Spleen (tissue), 11 donors: ENCODE measurements around the gene DTX1. TPM values are rescaled to one million over a fixed set of nuclear protein-coding genes. Genes with fewer than 3 reads are reported as not detected.

ENCODE experiments used
- DNase-seq: peaks from one replicate; pipeline ENCODE4 v3.0.0-alpha.2; 2020
- H3K27ac ChIP-seq, 8 donors: fragments of 200-600 bp; sonication (generic) in 7 of 8; 1 replicate in 4 of 8; 2 replicates in 4 of 8; pipeline versions ENCODE4 v1.5.0 to v1.8.0; 2016 to 2021; ENCODE audit warnings: inconsistent platforms in 4 of 8, mild to moderate bottlenecking in 4 of 8, moderate library complexity in 1 of 8
- H3K27me3 ChIP-seq, 7 donors: fragments of 200-600 bp; sonication (generic) in 6 of 7; replicated peaks in 1 of 7; 1 replicate in 4 of 7; 2 replicates in 3 of 7; pipeline versions ENCODE4 v1.5.0 to v1.8.0; 2016 to 2021; ENCODE audit warnings: inconsistent platforms in 3 of 7, mild to moderate bottlenecking in 1 of 7
- H3K36me3 ChIP-seq, 6 donors: fragments of 200-600 bp; sonication (generic) in 5 of 6; 1 replicate in 4 of 6; 2 replicates in 2 of 6; pipeline versions ENCODE4 v1.5.0 to v1.8.0; 2016 to 2021; ENCODE audit warnings: inconsistent platforms in 2 of 6
- H3K4me1 ChIP-seq, 6 donors: fragments of 200-600 bp; sonication (generic) in 5 of 6; 1 replicate in 3 of 6; 2 replicates in 3 of 6; pipeline versions ENCODE4 v1.5.0 to v1.8.0; 2016 to 2021; ENCODE audit warnings: inconsistent platforms in 3 of 6
- H3K4me3 ChIP-seq, 8 donors: fragments of 200-600 bp; sonication (generic) in 7 of 8; 1 replicate in 4 of 8; 2 replicates in 4 of 8; pipeline versions ENCODE4 v1.5.0 to v1.8.0; 2016 to 2021; ENCODE audit warnings: inconsistent platforms in 4 of 8, mild to moderate bottlenecking in 4 of 8, moderate library complexity in 2 of 8
- H3K9me3 ChIP-seq, 8 donors: fragments of 200-600 bp; sonication (generic) in 7 of 8; 1 replicate in 4 of 8; 2 replicates in 4 of 8; pipeline versions ENCODE4 v1.5.0 to v1.8.0; 2016 to 2021; ENCODE audit warnings: inconsistent platforms in 4 of 8
- POLR2A ChIP-seq, 3 donors: fragments of 450-650 bp; IDR thresholded peaks; one replicate each; pipeline ENCODE4 v1.5.1; 2017; ENCODE audit warnings: antibody characterized with exemption in 3 of 3, mild to moderate bottlenecking in 1 of 3
- POLR2AphosphoS5 ChIP-seq, 3 donors: sonication (generic); formaldehyde crosslinking; IDR thresholded peaks; one replicate each; pipeline ENCODE4 v1.5.1; 2017; ENCODE audit warnings: antibody characterized with exemption in 3 of 3
- WGBS, 5 donors: extraction: QIAGEN DNeasy Blood & Tissue Kit in 3 of 5; methylation state at CpG; one replicate each; pipeline versions ENCODE4 v1.1.5 to v1.1.7; 2013 to 2018; 5-methylcytosine and 5-hydroxymethylcytosine counted together
- intact Hi-C: fragments of 100-400 bp; cut with DNase I; formaldehyde crosslinking; loops from one replicate; pipeline ENCODE4 v1.15.0; 2023; ENCODE audit warnings: low total_unique reads
- polyA plus RNA-seq, 3 donors: library from polyadenylated mRNA; stranded (reverse); fragments of 200-250 nt; gene quantifications; one replicate each; pipeline ENCODE4 v1.2.1, GENCODE V29; 2013
- total RNA-seq, 7 donors: library from RNA; depleted of rRNA in 3 of 7; stranded (reverse); fragments of >200 nt in 3 of 7; fragmentation: NEBNext Ultra II Directional in 4 of 7; extraction: Animal tissue kit (Norgen Biotek cat#: 25700) in 4 of 7; gene quantifications; one replicate each; pipeline versions ENCODE4 v1.1.0 to v1.2.1, GENCODE V29; 2016 to 2021
- TF ChIP-seq, protein P1 (sequence below), 11 experiments: fragments of 200-600 bp in 7 of 11; fragments of 450-650 bp in 4 of 11; sonication (generic) in 4 of 11; IDR thresholded peaks in 8 of 11; conservative IDR thresholded peaks in 3 of 11; 1 replicate in 7 of 11; 2 replicates in 4 of 11; pipeline versions ENCODE4 v1.4.0 to v1.8.0; 2016 to 2021; ENCODE audit warnings: antibody characterized with exemption in 11 of 11, inconsistent platforms in 4 of 11, mild to moderate bottlenecking in 1 of 11
- donor health status: healthy with polysubstance abuse.
- donor health status: DM: no; HTN: no; CAD: no; lungs with moderate emphysema.
- donor health status: DM: no; HTN: no; CAD: no.
- donor health status: Bipolar disorder and iron deficiency.
- donor health status: healthy.
- donor health status: DM: no; HTN: no; CAD: no.
- donor health status: DM: yes; HTN: yes; CAD: no.

The DTX1 gene
- total and polyA plus RNA-seq, 10 donors = 53.4 to 141 (median 83.6) TPM

DNA sequence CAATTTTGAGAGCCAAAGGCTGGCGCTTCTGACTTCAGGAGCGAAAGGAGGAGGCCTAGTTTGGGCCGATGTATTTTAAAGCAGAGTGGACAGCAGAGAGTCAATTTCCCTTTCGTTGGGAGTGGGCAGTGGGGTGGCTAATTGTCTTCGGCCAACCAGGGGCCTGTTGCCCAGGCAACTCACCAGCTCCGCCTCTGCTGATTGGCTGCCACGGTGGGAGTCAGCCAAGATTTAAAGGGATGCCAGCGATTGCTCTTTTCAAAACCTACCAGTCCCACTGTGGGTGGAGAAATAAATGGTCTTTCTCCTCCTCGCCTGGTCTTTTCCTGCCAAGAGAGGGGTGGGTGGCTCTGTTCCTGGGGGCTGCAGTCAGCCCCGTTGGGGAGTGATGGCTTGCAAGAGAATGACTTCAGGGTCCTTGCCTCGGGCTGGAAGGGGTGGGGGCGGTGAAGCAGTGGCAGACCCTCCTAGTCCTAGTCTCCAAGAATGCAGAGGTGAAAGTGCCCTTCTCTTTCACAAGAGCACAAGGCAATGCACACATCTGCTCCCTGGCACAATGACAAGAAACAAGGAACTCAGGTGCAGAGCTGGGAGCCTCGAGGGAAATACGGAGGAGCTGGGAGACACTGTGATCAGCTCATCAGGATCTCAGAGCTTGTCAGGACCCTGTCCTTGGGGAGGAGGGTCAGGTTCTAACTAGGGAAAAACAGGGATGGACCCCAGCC is 41.3 kb downstream of the DTX1 start:
- H3K4me3 ChIP-seq = no peak overlapping the region
- 57 to 68% (median 62%) methylated on average over 14 of the region's 14 CpGs for WGBS, 5 donors
- H3K4me1 ChIP-seq = peaks cover 6 to 62% (median 25%) of the 10 kb centered on the region in 6 donors
- H3K9me3 ChIP-seq = no peaks in the 10 kb centered on the region
- intact Hi-C loops = loop anchor here (2.0 to 10.0 kb wide), 2 partner anchors 49 to 57 kb away; no protein-coding TSS in a partner anchor
- no peak for TF ChIP-seq POLR2AphosphoS5 (IDR thresholded peaks at IDR 0.05)
- TF ChIP-seq, protein P1, sequence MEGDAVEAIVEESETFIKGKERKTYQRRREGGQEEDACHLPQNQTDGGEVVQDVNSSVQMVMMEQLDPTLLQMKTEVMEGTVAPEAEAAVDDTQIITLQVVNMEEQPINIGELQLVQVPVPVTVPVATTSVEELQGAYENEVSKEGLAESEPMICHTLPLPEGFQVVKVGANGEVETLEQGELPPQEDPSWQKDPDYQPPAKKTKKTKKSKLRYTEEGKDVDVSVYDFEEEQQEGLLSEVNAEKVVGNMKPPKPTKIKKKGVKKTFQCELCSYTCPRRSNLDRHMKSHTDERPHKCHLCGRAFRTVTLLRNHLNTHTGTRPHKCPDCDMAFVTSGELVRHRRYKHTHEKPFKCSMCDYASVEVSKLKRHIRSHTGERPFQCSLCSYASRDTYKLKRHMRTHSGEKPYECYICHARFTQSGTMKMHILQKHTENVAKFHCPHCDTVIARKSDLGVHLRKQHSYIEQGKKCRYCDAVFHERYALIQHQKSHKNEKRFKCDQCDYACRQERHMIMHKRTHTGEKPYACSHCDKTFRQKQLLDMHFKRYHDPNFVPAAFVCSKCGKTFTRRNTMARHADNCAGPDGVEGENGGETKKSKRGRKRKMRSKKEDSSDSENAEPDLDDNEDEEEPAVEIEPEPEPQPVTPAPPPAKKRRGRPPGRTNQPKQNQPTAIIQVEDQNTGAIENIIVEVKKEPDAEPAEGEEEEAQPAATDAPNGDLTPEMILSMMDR (IDR thresholded peaks at IDR 0.05 in 8 of 11, conservative IDR thresholded peaks at IDR 0.05 in 3 of 11) = no peak
- no peak for TF ChIP-seq POLR2A (IDR thresholded peaks at IDR 0.05)
- peaks cover 0 to 11% (median 0%) of the 10 kb centered on the region in 7 donors for H3K27me3 ChIP-seq
- H3K36me3 ChIP-seq = peaks cover 0 to 43% (median 19%) of the 10 kb centered on the region in 6 donors
- no peak for DNase-seq
- H3K27ac ChIP-seq = peak overlapping the region in 4 of 8 donors; percentile 3 to 39 (median 20)

DNA sequence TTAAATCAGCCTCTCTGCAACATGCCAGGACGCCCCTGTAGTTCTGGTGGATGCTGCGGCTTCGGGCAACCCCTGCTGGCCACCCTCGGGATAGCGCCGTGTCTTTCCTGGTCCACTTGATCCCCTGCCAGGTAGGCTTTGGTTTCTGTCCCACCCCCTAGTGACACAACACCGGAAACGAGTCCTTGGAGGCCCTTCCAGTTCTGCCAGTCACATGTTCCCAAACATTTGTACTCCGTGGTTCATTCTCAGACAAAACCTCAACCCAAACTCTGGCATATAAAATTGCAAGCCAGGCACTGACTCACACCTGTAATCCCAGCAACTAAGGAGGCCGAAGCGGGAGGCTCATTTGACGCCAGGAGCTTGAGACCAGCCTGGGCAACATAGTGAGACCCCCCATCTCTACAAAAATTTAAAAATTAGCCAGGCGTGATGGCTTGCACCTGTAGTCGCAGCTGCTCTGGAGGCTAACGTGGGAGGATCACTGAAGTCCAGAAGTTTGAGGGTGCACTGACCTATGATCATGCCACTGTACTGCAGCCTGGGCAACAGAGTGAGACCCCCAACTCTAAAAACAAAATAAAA is 42.0 kb downstream of the DTX1 start:
- Histone ChIP-seq H3K36me3 (peaks cover 0 to 39% (median 19%) of the 10 kb centered on the region in 6 donors), H3K27me3 (peaks cover 0 to 8% (median 0%) of the 10 kb centered on the region in 7 donors), H3K4me3 (no peak overlapping the region), H3K4me1 (peaks cover 5 to 58% (median 20%) of the 10 kb centered on the region in 6 donors), H3K27ac (peak overlapping the region in 3 of 8 donors; percentile 21 to 39 (median 31)), H3K9me3 (no peaks in the 10 kb centered on the region)
- intact Hi-C loops = loop anchor here (2.0 to 10.0 kb wide), 2 partner anchors 50 to 56 kb away; no protein-coding TSS in a partner anchor
- peak; percentile 89 for DNase-seq
- TF ChIP-seq POLR2A (IDR thresholded peaks at IDR 0.05) (no peak), POLR2AphosphoS5 (IDR thresholded peaks at IDR 0.05) (peak; percentile 43 to 75 (median 73))
- TF ChIP-seq, protein P1 (IDR thresholded peaks at IDR 0.05 in 8 of 11, conservative IDR thresholded peaks at IDR 0.05 in 3 of 11) = peak; percentile 80 to 96 (median 90)
- 25 to 33% (median 27%) methylated on average over 14 to 15 of the region's 15 CpGs for WGBS, 5 donors

DNA sequence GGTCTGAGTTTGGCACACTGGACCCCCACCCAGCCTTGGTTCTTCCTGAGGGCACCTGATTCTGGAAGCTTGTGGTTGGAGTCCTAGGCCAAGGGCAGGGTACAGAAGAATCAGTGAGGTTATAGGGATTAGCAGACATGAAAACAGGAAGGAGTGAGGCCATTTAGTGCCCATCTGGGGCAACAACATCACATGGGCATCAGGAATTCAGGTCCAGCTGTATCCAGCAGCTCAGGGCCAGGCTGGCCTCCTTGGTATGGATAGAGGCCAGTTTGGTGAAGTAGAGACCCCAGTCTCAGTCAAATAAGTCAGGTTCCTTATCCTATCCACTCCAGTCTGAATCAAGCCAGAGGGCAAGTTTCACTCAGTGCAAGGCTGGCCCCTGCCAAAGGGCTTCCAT is 42.8 kb downstream of the DTX1 start:
- intact Hi-C loops = loop anchor here (2.0 to 10.0 kb wide), 2 partner anchors 51 to 55 kb away; no protein-coding TSS in a partner anchor
- DNase-seq = no peak

More for the DNA sequence above, 42.8 kb downstream of the DTX1 start:
- Histone ChIP-seq H3K4me3 (no peak overlapping the region), H3K27ac (no peak overlapping the region), H3K36me3 (peaks cover 0 to 30% (median 15%) of the 10 kb centered on the region in 6 donors), H3K27me3 (peaks cover 0 to 16% (median 0%) of the 10 kb centered on the region in 7 donors), H3K4me1 (peaks cover 8 to 60% (median 27%) of the 10 kb centered on the region in 6 donors), H3K9me3 (no peaks in the 10 kb centered on the region)
- no peak for TF ChIP-seq POLR2AphosphoS5 (IDR thresholded peaks at IDR 0.05)
- no peak for TF ChIP-seq POLR2A (IDR thresholded peaks at IDR 0.05)
- TF ChIP-seq, protein P1 (IDR thresholded peaks at IDR 0.05 in 8 of 11, conservative IDR thresholded peaks at IDR 0.05 in 3 of 11) = no peak
